ENCODE results near the gene GCNT4. TPM values are rescaled to one million over a fixed set of nuclear protein-coding genes. Genes with fewer than 3 reads are reported as not detected.

GCNT4 gene
- total and polyA plus RNA-seq, 12 donors = 0.24 to 2.8 (median 1.0) TPM

DNA sequence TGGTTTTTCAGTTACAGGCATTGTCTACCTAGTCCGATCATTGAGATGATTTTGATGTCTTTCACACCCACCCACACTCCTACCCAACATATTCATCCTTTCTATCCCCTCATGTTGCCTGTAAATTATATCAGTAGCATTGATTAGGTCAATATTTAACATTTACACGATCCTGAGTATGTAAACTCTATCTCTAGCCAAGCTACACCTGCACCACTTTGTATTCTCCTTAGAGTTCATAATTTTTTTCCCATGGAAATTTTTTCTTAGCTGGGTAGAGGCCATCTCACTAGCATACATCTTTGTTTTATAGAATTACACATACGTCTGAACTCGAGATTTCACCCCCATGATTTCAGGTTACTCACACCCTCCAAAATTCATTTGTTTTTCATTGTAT, 30.6 kb downstream of the GCNT4 start:
- no peaks in the 10 kb centered on the region for H3K27me3 ChIP-seq
- H3K36me3 ChIP-seq (replicated peaks in 1 of 2) = no peaks in the 10 kb centered on the region
- H3K4me3 ChIP-seq = no peak overlapping the region
- DNase-seq = no peak
- H3K9me3 ChIP-seq (replicated peaks in 1 of 3) = no peaks in the 10 kb centered on the region
- 78 to 87% (median 84%) methylated on average over 4 of the region's 4 CpGs for WGBS, 4 donors
- intact Hi-C loops (cut with DNase I) = no loop called here
- no peaks in the 10 kb centered on the region for H3K4me1 ChIP-seq (replicated peaks in 1 of 2)
- TF ChIP-seq CTCF (IDR thresholded peaks at IDR 0.05) = no peak
- no peak for TF ChIP-seq POLR2A (IDR thresholded peaks at IDR 0.05)
- H3K27ac ChIP-seq = no peak overlapping the region

DNA sequence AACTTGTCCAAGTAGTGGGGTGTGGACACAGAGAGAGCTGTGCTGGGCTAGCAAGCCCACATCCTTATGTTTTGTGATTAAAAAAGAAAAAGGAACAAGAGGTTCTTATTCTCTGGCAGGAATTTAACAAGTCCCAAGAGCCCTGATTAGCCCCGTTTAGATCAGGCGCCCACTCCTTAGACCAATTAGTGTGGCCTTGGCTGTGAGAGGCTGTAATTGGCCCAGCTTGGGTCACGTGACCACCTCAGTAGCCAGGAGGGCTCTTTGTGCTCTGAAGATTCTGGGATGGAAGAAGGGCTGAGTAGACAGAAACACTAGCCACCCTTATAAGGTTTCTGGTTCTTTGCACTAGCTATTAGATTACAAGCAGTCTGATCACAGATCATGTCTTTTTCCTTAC, 31.1 kb downstream of the GCNT4 start:
- Histone ChIP-seq H3K36me3 (replicated peaks in 1 of 2) (no peaks in the 10 kb centered on the region), H3K27ac (no peak overlapping the region), H3K9me3 (replicated peaks in 1 of 3) (no peaks in the 10 kb centered on the region), H3K4me3 (no peak overlapping the region), H3K27me3 (no peaks in the 10 kb centered on the region), H3K4me1 (replicated peaks in 1 of 2) (no peaks in the 10 kb centered on the region)
- TF ChIP-seq CTCF (IDR thresholded peaks at IDR 0.05) = no peak
- no peak for DNase-seq
- intact Hi-C loops (cut with DNase I) = no loop called here
- WGBS, 4 donors = 32 to 73% (median 53%) methylated on average over 3 of the region's 3 CpGs

DNA sequence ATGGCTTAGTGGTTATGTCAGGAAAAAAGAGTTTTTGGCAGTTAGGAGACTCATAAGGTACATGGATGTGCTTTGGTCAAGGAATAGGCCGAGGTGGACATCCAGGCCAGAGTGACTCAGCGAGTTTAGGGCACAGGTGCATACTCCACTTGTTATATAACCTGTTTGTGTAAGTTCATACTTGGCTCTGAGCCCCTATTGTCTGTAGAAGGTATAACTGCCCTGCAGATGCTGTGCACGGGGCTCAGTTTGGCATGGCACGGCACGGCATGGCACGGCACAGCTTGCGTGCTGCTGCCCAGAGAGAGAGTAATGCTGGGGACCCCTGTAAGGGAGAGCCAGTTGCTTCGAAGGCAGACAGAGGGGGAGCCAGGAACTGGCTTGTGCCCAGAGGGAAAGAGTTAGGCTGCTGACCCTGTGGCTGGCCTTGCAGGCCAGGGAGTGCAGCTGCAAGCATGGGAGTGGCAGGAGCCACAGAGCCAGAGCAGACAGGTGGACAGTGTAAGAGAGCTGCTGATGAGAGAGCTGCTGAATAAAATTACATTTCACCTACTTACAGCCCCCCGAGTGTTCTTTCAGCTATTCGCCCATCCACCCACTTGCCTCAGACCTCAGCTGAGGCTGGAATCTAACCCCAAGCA, 32.2 kb downstream of the GCNT4 start:
- Histone ChIP-seq H3K36me3 (replicated peaks in 1 of 2) (no peaks in the 10 kb centered on the region), H3K27ac (no peak overlapping the region), H3K4me1 (replicated peaks in 1 of 2) (no peaks in the 10 kb centered on the region), H3K4me3 (no peak overlapping the region), H3K27me3 (no peaks in the 10 kb centered on the region), H3K9me3 (replicated peaks in 1 of 3) (no peaks in the 10 kb centered on the region)
- intact Hi-C loops (cut with DNase I) = no loop called here
- no peak for TF ChIP-seq CTCF (IDR thresholded peaks at IDR 0.05)
- TF ChIP-seq POLR2A (IDR thresholded peaks at IDR 0.05) = no peak
- no peak for DNase-seq
- 86 to 91% (median 88%) methylated on average over 4 to 10 of the region's 10 CpGs for WGBS, 4 donors

GRCh38 chr5:75018805-75019587, 33.4 kb downstream of the GCNT4 start:
- no peak overlapping the region for H3K27ac ChIP-seq
- no peak for DNase-seq
- intact Hi-C loops (cut with DNase I) = no loop called here
- H3K4me1 ChIP-seq (replicated peaks in 1 of 2) = no peaks in the 10 kb centered on the region
- TF ChIP-seq CTCF (IDR thresholded peaks at IDR 0.05) = no peak
- TF ChIP-seq POLR2A (IDR thresholded peaks at IDR 0.05) = no peak
- no peak overlapping the region for H3K4me3 ChIP-seq
- H3K27me3 ChIP-seq = no peaks in the 10 kb centered on the region
- H3K36me3 ChIP-seq (replicated peaks in 1 of 2) = no peaks in the 10 kb centered on the region
- 73 to 78% (median 74%) methylated on average over 7 of the region's 7 CpGs for WGBS, 4 donors
- no peaks in the 10 kb centered on the region for H3K9me3 ChIP-seq (replicated peaks in 1 of 3)
